ENCODE measurements around the gene SBSN.

DNA sequence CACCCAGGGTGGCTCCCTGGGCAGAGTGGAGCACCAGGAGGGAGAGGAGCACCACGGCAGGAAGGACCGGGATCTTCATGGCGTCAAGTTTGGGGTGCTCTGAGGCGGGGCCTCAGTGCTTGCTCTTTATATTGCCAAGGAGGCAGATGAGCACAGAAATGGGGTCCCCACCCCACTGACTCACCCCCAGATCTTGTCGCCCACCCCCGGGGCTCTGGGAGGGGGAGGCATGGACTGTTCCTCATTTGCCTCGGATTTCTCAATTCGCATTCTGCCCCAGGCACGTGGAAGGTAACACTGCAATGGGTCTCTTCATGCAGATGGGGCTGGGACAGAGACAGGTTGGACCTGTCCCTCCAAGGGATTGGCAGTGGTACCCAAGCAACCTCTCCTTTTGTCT, 37.7 kb downstream of the SBSN start, which contains the start of gene KRTDAP:
- TF ChIP-seq, protein P1, sequence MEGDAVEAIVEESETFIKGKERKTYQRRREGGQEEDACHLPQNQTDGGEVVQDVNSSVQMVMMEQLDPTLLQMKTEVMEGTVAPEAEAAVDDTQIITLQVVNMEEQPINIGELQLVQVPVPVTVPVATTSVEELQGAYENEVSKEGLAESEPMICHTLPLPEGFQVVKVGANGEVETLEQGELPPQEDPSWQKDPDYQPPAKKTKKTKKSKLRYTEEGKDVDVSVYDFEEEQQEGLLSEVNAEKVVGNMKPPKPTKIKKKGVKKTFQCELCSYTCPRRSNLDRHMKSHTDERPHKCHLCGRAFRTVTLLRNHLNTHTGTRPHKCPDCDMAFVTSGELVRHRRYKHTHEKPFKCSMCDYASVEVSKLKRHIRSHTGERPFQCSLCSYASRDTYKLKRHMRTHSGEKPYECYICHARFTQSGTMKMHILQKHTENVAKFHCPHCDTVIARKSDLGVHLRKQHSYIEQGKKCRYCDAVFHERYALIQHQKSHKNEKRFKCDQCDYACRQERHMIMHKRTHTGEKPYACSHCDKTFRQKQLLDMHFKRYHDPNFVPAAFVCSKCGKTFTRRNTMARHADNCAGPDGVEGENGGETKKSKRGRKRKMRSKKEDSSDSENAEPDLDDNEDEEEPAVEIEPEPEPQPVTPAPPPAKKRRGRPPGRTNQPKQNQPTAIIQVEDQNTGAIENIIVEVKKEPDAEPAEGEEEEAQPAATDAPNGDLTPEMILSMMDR (IDR thresholded peaks at IDR 0.05; ENCODE audit: poor library complexity): no peak
- TF ChIP-seq EZH2 (IDR thresholded peaks at IDR 0.05; ENCODE audit: borderline replicate concordance): no peak

All from hepatocyte (in vitro differentiated cells).